Measurements from ENCODE around the gene SLC35D2. TPM values are rescaled to one million over a fixed set of nuclear protein-coding genes. Genes with fewer than 3 reads are reported as not detected.

Gene SLC35D2
- 10 to 100 TPM; 12.9 to 22.4 (median 16.4) TPM for total RNA-seq
- polyA plus RNA-seq, result 100 to 1,000 TPM in 1 of 3 donors, 10 to 100 TPM in 2; 45.5 to 118 (median 86.5) TPM

DNA sequence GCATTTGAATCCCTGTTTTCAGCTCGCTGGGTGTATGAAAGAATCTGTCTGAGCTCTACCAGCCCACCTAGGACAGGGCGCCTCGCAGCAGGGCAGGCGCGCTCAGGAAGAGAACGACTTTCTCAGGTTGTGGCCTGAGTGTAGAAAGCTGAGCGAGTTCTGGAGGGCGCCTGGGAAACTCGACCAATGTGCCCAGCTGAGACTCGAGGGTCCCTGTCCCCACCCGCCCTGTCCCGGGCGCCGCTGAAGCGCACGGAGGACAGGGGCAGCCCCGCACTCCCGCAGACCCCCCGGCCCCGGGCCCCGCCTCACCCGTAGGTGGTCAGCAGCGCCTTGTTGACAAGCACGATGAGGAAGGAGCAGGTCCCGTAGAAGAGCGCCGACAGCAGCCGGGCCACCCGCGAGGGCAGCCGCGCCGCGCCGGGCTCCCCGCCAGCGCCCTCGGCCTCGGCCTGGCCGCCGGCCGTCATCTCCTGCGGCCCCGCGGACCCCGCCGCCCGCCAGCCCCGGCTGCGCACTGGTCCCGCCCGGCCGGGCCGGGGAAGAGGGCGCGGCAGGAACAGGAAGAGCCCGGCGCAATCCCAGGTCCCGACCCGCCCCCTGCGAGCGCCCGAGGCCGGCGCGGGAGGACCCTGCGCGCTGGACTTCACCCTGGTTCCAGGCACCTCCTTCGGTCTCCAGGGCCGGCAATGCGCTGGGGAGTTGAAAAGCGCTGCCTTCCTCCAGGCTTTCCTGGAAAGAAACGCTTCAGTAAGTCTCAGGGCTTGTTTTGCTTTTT, at the start of gene SLC35D2:
TSS of gene SLC35D2 (minus strand) at position 547 of the 778 bp plus-strand sequence. CDS start at position 470, 77 bp downstream.
- no peak for TF ChIP-seq EP300 (IDR thresholded peaks at IDR 0.05)
- no peak for TF ChIP-seq POLR2A (IDR thresholded peaks at IDR 0.05)
- TF ChIP-seq, protein P1, sequence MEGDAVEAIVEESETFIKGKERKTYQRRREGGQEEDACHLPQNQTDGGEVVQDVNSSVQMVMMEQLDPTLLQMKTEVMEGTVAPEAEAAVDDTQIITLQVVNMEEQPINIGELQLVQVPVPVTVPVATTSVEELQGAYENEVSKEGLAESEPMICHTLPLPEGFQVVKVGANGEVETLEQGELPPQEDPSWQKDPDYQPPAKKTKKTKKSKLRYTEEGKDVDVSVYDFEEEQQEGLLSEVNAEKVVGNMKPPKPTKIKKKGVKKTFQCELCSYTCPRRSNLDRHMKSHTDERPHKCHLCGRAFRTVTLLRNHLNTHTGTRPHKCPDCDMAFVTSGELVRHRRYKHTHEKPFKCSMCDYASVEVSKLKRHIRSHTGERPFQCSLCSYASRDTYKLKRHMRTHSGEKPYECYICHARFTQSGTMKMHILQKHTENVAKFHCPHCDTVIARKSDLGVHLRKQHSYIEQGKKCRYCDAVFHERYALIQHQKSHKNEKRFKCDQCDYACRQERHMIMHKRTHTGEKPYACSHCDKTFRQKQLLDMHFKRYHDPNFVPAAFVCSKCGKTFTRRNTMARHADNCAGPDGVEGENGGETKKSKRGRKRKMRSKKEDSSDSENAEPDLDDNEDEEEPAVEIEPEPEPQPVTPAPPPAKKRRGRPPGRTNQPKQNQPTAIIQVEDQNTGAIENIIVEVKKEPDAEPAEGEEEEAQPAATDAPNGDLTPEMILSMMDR (IDR thresholded peaks at IDR 0.05), result no peak
- peak in 2 of 4 donors; percentile 16 to 39 for TF ChIP-seq POLR2AphosphoS5 (IDR thresholded peaks at IDR 0.05)
- Histone ChIP-seq H3K27ac (peak within 1 kb of the TSS; percentile 86 to 88 (median 86)), H3K4me1 (peaks cover 0 to 25% (median 12%) of the 10 kb centered on the region in 4 donors), H3K27me3 (no peaks in the 10 kb centered on the region), H3K9me3 (no peaks in the 10 kb centered on the region), H3K36me3 (no peaks in the 10 kb centered on the region), H3K4me3 (peak within 1 kb of the TSS; percentile 77 to 87 (median 80))
- 1 to 2% methylated on average over 73 of the region's 73 CpGs for WGBS, 2 donors
- intact Hi-C loops (cut with DNase I), result loop anchor here (1.0 kb wide), 1 partner anchor 67 kb away; the partner anchor contains the start of gene HABP4
- peak; percentile 75 for DNase-seq

DNA sequence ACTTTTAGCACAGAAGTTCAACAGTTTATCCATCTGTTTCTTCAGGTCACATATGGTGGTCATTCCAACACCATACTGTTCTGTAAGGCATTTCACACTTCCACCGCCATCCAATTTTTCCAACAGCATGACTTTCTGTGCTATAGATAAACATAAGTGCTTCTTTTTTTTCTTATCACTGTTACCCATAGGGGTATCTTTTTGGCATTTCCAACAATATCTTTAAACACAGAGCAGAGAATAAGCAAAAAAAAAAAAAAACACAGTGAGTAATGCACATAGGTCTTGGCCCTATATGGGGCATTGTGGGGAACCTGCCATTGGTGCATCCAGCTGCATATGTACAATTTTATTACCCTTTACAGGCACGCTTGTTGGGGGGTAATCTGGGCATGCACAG, 46.9 kb upstream of the SLC35D2 start:
- Histone ChIP-seq H3K4me1 (no peaks in the 10 kb centered on the region), H3K4me3 (no peak overlapping the region), H3K36me3 (no peaks in the 10 kb centered on the region), H3K27me3 (no peaks in the 10 kb centered on the region), H3K9me3 (no peaks in the 10 kb centered on the region), H3K27ac (no peak overlapping the region)
- 93% methylated on average over 2 of the region's 2 CpGs for WGBS, 2 donors
- intact Hi-C loops (cut with DNase I), result no loop called here
- TF ChIP-seq POLR2A (IDR thresholded peaks at IDR 0.05), result no peak
- no peak for TF ChIP-seq POLR2AphosphoS5 (IDR thresholded peaks at IDR 0.05)
- no peak for TF ChIP-seq EP300 (IDR thresholded peaks at IDR 0.05)
- TF ChIP-seq, protein P1 (IDR thresholded peaks at IDR 0.05), result no peak
- DNase-seq, result no peak

DNA sequence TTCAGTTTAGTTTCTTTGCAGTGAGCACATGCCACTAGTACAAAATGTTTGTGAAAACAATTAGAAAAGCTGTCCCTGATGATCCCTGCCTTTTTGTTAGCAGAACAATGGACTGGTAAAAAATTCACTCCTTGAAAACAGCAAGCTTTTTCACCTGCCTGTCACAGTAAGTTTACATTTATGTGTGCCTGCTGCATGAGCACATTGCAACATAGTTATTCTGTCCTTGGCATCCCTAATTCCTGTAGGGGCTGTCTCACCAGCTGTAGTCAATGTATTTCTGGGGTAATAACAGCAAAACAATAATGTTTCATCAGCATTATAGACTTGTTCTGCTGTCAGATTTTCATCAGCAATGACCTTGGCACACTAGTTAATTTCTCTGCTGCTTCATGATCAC, 46.2 kb upstream of the SLC35D2 start:
- Histone ChIP-seq H3K4me1 (no peaks in the 10 kb centered on the region), H3K27me3 (no peaks in the 10 kb centered on the region), H3K36me3 (no peaks in the 10 kb centered on the region), H3K9me3 (no peaks in the 10 kb centered on the region), H3K4me3 (no peak overlapping the region), H3K27ac (no peak overlapping the region)
- TF ChIP-seq EP300 (IDR thresholded peaks at IDR 0.05) (no peak), POLR2A (IDR thresholded peaks at IDR 0.05) (no peak), POLR2AphosphoS5 (IDR thresholded peaks at IDR 0.05) (no peak)
- TF ChIP-seq, protein P1 (IDR thresholded peaks at IDR 0.05), result no peak
- intact Hi-C loops (cut with DNase I), result no loop called here
- DNase-seq, result no peak

DNA sequence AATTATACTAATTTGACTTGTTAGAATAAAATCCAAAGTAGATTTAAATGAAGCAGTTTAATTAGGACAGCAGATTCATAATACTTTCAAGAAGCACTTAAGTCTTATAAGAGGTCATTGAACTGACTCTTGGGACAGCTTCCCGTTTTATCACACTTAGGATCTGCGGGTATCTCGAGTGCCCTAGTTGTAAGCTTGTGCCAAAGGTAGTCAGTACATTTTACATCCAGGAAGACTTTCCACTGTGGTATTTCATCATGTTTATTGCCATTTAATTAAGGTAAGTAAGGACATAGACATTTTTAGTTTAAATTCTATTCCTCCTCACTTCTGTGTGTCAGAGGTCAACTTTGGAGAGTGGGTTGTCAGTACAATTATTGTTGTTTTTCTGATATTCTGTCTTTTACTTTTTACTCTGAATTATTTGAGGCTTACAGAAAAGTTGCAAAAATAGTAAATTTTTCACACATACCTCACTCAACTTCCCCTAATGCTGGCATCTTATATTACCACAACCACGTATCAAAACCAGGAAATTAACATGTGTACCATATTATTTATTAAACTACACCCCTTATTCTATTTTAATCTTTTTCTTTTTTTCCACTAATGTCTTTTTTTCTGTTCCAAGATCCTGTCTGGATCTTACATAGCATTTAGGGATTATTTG, 42.1 kb upstream of the SLC35D2 start:
- no peaks in the 10 kb centered on the region for H3K36me3 ChIP-seq
- H3K4me3 ChIP-seq, result no peak overlapping the region
- no peak for TF ChIP-seq EP300 (IDR thresholded peaks at IDR 0.05)
- TF ChIP-seq POLR2AphosphoS5 (IDR thresholded peaks at IDR 0.05), result no peak
- TF ChIP-seq, protein P1 (IDR thresholded peaks at IDR 0.05), result no peak
- TF ChIP-seq POLR2A (IDR thresholded peaks at IDR 0.05), result no peak
- no peaks in the 10 kb centered on the region for H3K9me3 ChIP-seq
- H3K27ac ChIP-seq, result no peak overlapping the region
- H3K27me3 ChIP-seq, result no peaks in the 10 kb centered on the region
- DNase-seq, result no peak
- WGBS, 2 donors, result 23 to 44% methylated on average over 4 of the region's 4 CpGs
- intact Hi-C loops (cut with DNase I), result no loop called here
- peaks cover 0 to 7% (median 6%) of the 10 kb centered on the region in 4 donors for H3K4me1 ChIP-seq
